Measurements from ENCODE around the gene ZNF236. TPM values are rescaled to one million over a fixed set of nuclear protein-coding genes. Genes with fewer than 3 reads are reported as not detected.

The ZNF236 gene
- total RNA-seq, 1 donor from 2014 or later, result 20.4 TPM

DNA sequence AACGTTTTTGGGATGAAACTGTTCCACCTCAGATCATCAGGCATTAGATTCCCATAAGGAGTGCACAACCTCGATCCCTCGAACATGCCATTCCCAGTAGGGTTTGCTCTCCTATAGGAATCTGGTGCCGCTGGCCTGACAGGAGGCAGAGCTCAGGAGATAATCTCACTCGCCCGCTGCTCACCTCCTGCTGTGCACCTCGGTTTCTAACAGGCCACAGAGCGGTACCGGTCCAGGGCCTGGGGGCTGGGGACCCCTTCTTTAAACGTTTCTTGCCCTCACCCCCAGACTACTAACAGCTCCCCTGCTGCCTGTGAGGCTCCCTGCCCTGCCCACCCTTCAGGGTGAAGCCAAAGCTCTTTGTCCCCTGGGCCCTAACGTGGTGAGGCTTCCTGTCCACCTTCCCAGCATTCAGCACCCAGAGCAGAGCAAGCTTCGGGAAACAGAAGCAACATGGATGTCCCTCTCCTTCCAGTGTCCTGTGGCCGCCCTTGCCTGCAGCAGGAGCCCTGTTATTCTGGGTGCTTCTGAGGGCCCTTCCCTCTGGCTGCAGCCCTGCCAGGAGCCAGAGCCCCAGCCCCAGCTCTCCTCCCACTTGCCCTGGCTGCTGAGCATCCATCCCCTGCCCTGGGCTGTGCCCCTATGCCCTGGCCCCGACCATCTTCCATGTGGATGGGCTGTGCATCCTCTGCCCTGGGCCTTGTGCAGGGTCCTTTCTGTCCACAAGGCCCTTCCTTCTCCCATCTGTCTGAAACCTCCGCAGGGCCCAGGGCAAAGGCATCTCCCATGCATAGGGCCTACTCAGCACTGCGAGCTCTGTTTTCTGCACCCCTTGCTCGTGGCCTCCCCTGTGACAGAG, 170.1 kb downstream of the ZNF236 start:
- Mint-ChIP-seq H3K27me3 (ENCODE audit: unreplicated experiment) (peaks cover 15% of the 10 kb centered on the region), H3K9me3 (ENCODE audit: unreplicated experiment) (no peaks in the 10 kb centered on the region), H3K27ac (ENCODE audit: unreplicated experiment) (no peak overlapping the region), H3K4me1 (ENCODE audit: unreplicated experiment) (no peaks in the 10 kb centered on the region), H3K36me3 (ENCODE audit: unreplicated experiment) (no peaks in the 10 kb centered on the region), H3K4me3 (ENCODE audit: unreplicated experiment) (no peak overlapping the region)
- TF ChIP-seq, protein P1, sequence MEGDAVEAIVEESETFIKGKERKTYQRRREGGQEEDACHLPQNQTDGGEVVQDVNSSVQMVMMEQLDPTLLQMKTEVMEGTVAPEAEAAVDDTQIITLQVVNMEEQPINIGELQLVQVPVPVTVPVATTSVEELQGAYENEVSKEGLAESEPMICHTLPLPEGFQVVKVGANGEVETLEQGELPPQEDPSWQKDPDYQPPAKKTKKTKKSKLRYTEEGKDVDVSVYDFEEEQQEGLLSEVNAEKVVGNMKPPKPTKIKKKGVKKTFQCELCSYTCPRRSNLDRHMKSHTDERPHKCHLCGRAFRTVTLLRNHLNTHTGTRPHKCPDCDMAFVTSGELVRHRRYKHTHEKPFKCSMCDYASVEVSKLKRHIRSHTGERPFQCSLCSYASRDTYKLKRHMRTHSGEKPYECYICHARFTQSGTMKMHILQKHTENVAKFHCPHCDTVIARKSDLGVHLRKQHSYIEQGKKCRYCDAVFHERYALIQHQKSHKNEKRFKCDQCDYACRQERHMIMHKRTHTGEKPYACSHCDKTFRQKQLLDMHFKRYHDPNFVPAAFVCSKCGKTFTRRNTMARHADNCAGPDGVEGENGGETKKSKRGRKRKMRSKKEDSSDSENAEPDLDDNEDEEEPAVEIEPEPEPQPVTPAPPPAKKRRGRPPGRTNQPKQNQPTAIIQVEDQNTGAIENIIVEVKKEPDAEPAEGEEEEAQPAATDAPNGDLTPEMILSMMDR (IDR thresholded peaks at IDR 0.05), result no peak
- no peak for DNase-seq (ENCODE audit: extremely low spot score, unreplicated experiment)

DNA sequence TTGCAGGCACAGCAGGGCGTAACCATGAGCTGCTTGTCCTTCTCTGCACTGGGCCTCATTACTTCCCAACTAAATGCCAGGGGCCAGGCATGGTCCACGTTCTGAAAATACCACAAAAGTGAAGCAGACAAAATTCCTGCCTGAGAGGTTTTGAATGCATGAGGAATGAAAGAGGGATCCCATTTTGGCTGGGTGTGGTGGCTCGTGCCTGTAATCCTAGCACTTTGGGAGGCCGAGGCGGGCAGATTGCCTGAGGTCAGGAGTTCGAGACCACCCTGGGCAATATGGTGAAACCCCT, 170.7 kb downstream of the ZNF236 start:
- Mint-ChIP-seq H3K27me3 (ENCODE audit: unreplicated experiment) (peaks cover 14% of the 10 kb centered on the region), H3K4me3 (ENCODE audit: unreplicated experiment) (no peak overlapping the region), H3K9me3 (ENCODE audit: unreplicated experiment) (no peaks in the 10 kb centered on the region), H3K36me3 (ENCODE audit: unreplicated experiment) (no peaks in the 10 kb centered on the region), H3K27ac (ENCODE audit: unreplicated experiment) (no peak overlapping the region), H3K4me1 (ENCODE audit: unreplicated experiment) (no peaks in the 10 kb centered on the region)
- TF ChIP-seq, protein P1 (IDR thresholded peaks at IDR 0.05), result no peak
- peak; percentile 56 for DNase-seq (ENCODE audit: extremely low spot score, unreplicated experiment)

DNA sequence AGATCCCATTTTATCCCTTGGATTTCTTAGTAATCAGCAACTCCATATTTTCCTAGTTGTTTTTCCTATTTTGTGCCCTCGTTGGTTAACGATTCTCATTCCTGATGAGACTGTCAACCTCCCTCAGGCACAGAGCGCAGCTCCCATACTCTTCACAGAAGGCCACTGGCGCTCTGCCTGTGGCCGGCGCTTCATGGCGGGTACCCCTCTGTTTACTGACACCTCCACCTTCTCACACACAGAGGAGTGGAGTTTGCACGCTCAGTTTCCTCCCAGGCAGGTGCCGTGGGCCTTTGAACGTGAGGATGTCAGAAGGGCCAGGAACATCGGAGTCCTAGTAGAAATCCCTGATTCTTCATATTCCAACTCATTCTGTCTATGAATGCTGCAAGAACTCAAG, 171.2 kb downstream of the ZNF236 start:
- TF ChIP-seq, protein P1 (IDR thresholded peaks at IDR 0.05), result no peak
- Mint-ChIP-seq H3K4me1 (ENCODE audit: unreplicated experiment) (no peaks in the 10 kb centered on the region), H3K27me3 (ENCODE audit: unreplicated experiment) (peaks cover 11% of the 10 kb centered on the region), H3K36me3 (ENCODE audit: unreplicated experiment) (no peaks in the 10 kb centered on the region), H3K27ac (ENCODE audit: unreplicated experiment) (no peak overlapping the region), H3K4me3 (ENCODE audit: unreplicated experiment) (no peak overlapping the region), H3K9me3 (ENCODE audit: unreplicated experiment) (no peaks in the 10 kb centered on the region)
- peak; percentile 49 for DNase-seq (ENCODE audit: extremely low spot score, unreplicated experiment)

DNA sequence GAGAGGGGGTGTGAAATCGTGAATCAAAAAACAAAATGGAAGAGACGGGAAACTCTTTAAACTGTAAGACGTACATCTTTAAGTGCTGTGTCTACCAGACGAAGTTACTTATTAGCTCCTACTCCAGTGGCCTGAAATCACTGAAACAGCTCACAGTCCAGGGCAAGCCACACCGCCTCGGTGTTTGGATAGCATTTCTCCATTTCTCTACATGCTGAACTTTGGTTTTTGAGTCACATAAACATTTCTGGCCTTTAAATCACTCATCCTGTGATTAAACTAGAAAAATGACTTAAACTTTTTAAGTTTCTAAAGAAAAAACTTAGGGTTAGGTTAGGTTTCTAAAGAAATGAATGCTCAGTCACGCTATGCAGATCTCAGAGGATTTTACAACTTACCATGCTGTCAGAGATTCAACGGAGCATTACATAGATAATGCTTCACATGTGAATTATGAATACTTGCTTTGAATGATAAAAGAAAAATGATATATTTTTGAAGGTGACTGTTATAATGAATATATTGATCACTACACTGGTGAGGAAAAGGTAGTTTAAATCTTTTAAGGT, 171.8 kb downstream of the ZNF236 start:
- no peaks in the 10 kb centered on the region for H3K4me1 Mint-ChIP-seq (ENCODE audit: unreplicated experiment)
- H3K36me3 Mint-ChIP-seq (ENCODE audit: unreplicated experiment), result no peaks in the 10 kb centered on the region
- H3K27ac Mint-ChIP-seq (ENCODE audit: unreplicated experiment), result no peak overlapping the region
- H3K27me3 Mint-ChIP-seq (ENCODE audit: unreplicated experiment), result peaks cover 11% of the 10 kb centered on the region
- DNase-seq (ENCODE audit: extremely low spot score, unreplicated experiment), result peak; percentile 13
- H3K9me3 Mint-ChIP-seq (ENCODE audit: unreplicated experiment), result no peaks in the 10 kb centered on the region
- no peak overlapping the region for H3K4me3 Mint-ChIP-seq (ENCODE audit: unreplicated experiment)
- TF ChIP-seq, protein P1 (IDR thresholded peaks at IDR 0.05), result no peak

DNA sequence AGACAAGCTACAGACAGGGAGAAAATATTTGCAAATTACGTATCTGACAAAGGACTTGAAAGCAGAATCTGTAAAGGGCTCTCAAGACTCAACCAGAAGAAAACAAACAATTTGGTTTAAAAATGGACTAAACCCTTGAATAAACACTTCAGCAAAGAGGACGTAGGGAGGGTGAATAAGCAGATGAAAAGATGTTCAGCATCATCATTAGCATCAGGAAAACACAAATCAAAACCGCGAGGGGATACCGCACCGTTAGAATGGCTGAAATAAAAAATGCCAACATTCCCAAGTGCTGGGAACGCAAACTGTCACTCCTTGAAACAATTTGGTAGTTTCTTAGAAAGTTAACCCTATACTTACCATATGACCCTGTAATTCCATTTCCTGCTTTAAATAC, 173.5 kb downstream of the ZNF236 start:
- H3K4me3 Mint-ChIP-seq (ENCODE audit: unreplicated experiment), result no peak overlapping the region
- peaks cover 7% of the 10 kb centered on the region for H3K4me1 Mint-ChIP-seq (ENCODE audit: unreplicated experiment)
- H3K27ac Mint-ChIP-seq (ENCODE audit: unreplicated experiment), result no peak overlapping the region
- peaks cover 11% of the 10 kb centered on the region for H3K27me3 Mint-ChIP-seq (ENCODE audit: unreplicated experiment)
- TF ChIP-seq, protein P1 (IDR thresholded peaks at IDR 0.05), result no peak
- H3K36me3 Mint-ChIP-seq (ENCODE audit: unreplicated experiment), result no peaks in the 10 kb centered on the region
- no peak for DNase-seq (ENCODE audit: extremely low spot score, unreplicated experiment)
- H3K9me3 Mint-ChIP-seq (ENCODE audit: unreplicated experiment), result no peaks in the 10 kb centered on the region
